Measurements from ENCODE around the gene ITFG1.

The ITFG1 gene

GRCh38 chr16:47460711-47461597, at the start of gene ITFG1, which contains the start of gene PHKB:
Gene ITFG1, minus strand, starts transcription at chr16:47461063. Its CDS starts 18 bp downstream, at chr16:47461045.
Gene PHKB, plus strand, starts transcription at chr16:47461331. Its CDS starts 20 bp downstream, at chr16:47461351.
- no peaks in the 10 kb centered on the region for H3K36me3 ChIP-seq (replicated peaks)
- in situ Hi-C loops (cut with HindIII; ENCODE audit: low pct_ligation_motif_present, low sequenced_read_pairs), result no loop called here

GRCh38 chr16:47507701-47508100, 46.8 kb upstream of the ITFG1 start:
- Histone ChIP-seq H3K27ac (no peak overlapping the region), H3K27me3 (replicated peaks) (no peaks in the 10 kb centered on the region), H3K36me3 (replicated peaks) (peaks cover 9% of the 10 kb centered on the region), H3K4me3 (ENCODE audit: low read depth, low read length) (no peak overlapping the region)
- in situ Hi-C loops (cut with HindIII; ENCODE audit: low pct_ligation_motif_present, low sequenced_read_pairs), result no loop called here
- DNase-seq, result no peak
- no peak for TF ChIP-seq CTCF (IDR thresholded peaks at IDR 0.05; ENCODE audit: low read depth, low read length, missing control alignments)

More at GRCh38 chr16:47460711-47461597, at the start of gene ITFG1, which contains the start of gene PHKB:
- Histone ChIP-seq H3K4me3 (ENCODE audit: low read depth, low read length) (peak within 1 kb of the TSS; percentile 95), H3K27ac (peak within 1 kb of the TSS; percentile 93), H3K27me3 (replicated peaks) (no peaks in the 10 kb centered on the region)
- no peak for TF ChIP-seq CTCF (IDR thresholded peaks at IDR 0.05; ENCODE audit: low read depth, low read length, missing control alignments)
- DNase-seq, result peak; percentile 85

GRCh38 chr16:47506800-47507199, 45.9 kb upstream of the ITFG1 start:
- DNase-seq, result no peak
- in situ Hi-C loops (cut with HindIII; ENCODE audit: low pct_ligation_motif_present, low sequenced_read_pairs), result no loop called here
- Histone ChIP-seq H3K27me3 (replicated peaks) (no peaks in the 10 kb centered on the region), H3K36me3 (replicated peaks) (peaks cover 9% of the 10 kb centered on the region), H3K4me3 (ENCODE audit: low read depth, low read length) (no peak overlapping the region), H3K27ac (no peak overlapping the region)
- TF ChIP-seq CTCF (IDR thresholded peaks at IDR 0.05; ENCODE audit: low read depth, low read length, missing control alignments), result no peak

GRCh38 chr16:47504599-47504998, 43.7 kb upstream of the ITFG1 start:
- no peak overlapping the region for H3K4me3 ChIP-seq (ENCODE audit: low read depth, low read length)
- H3K27ac ChIP-seq, result no peak overlapping the region
- no peak for TF ChIP-seq CTCF (IDR thresholded peaks at IDR 0.05; ENCODE audit: low read depth, low read length, missing control alignments)
- H3K27me3 ChIP-seq (replicated peaks), result no peaks in the 10 kb centered on the region
- DNase-seq, result no peak
- in situ Hi-C loops (cut with HindIII; ENCODE audit: low pct_ligation_motif_present, low sequenced_read_pairs), result no loop called here
- peaks cover 11% of the 10 kb centered on the region for H3K36me3 ChIP-seq (replicated peaks)

GRCh38 chr16:47503936-47504335, 43.1 kb upstream of the ITFG1 start:
- no peak for TF ChIP-seq CTCF (IDR thresholded peaks at IDR 0.05; ENCODE audit: low read depth, low read length, missing control alignments)
- no peaks in the 10 kb centered on the region for H3K27me3 ChIP-seq (replicated peaks)
- peak; percentile 19 for DNase-seq

More at GRCh38 chr16:47503936-47504335, 43.1 kb upstream of the ITFG1 start:
- peaks cover 12% of the 10 kb centered on the region for H3K36me3 ChIP-seq (replicated peaks)
- H3K27ac ChIP-seq, result no peak overlapping the region
- in situ Hi-C loops (cut with HindIII; ENCODE audit: low pct_ligation_motif_present, low sequenced_read_pairs), result no loop called here
- no peak overlapping the region for H3K4me3 ChIP-seq (ENCODE audit: low read depth, low read length)
